Panc1 (cell line): Measurements from ENCODE around the gene GNPTG. TPM values are rescaled to one million over a fixed set of nuclear protein-coding genes. Genes with fewer than 3 reads are reported as not detected.

Experiments
- ATAC-seq: fragments of 200-7000 bp; cut with Tn5 transposase; 2 replicates; pipeline ENCODE4 v1.9.1; 2020; ENCODE audit warnings: mild to moderate bottlenecking, moderate library complexity
- BruUV-seq: library from RNA; stranded (reverse); fragments of 400-500 nt; replicated peaks from 2 replicates; lab custom pipeline; 2021; lab: Mats Ljungman, UMichigan
- CTCF ChIA-PET: fragments of 300-600 bp; sonication (Branson Sonifier 250); formaldehyde crosslinking; loops from one replicate; lab custom pipeline; 2022; ENCODE audit warnings: antibody characterized with exemption; lab: Charles Lee
- POLR2A ChIA-PET: fragments of 300-600 bp; sonication (Branson Sonifier 250); formaldehyde crosslinking; loops from one replicate; lab custom pipeline; 2022; ENCODE audit warnings: antibody characterized with exemption; lab: Charles Lee
- DNase-seq: peaks from one replicate; pipeline ENCODE4 v3.0.0-alpha.2; 2010; ENCODE audit warnings: low read depth, low spot score
- H3K27ac ChIP-seq: 2 replicates; pipeline ENCODE4 v1.5.1; 2011; ENCODE audit warnings: mild to moderate bottlenecking, low read length, inconsistent platforms
- H3K27me3 ChIP-seq: fragments of 200-500 bp; sonication (Bioruptor generic); 2 replicates; pipeline ENCODE4 v1.6.0; 2014; ENCODE audit warnings: low read length, inconsistent platforms; ENCODE audit not compliant: control insufficient read depth, insufficient read depth
- H3K36me3 ChIP-seq: fragments of 200-500 bp; sonication (Bioruptor generic); 2 replicates; pipeline ENCODE4 v1.5.1; 2014; ENCODE audit warnings: inconsistent platforms, mild to moderate bottlenecking, low read length, moderate library complexity; ENCODE audit not compliant: control insufficient read depth, insufficient read depth
- H3K4me1 ChIP-seq: 2 replicates; pipeline ENCODE4 v1.5.1; 2011; ENCODE audit warnings: inconsistent platforms, mild to moderate bottlenecking, low read length, moderate library complexity; ENCODE audit not compliant: control insufficient read depth, insufficient read depth
- H3K4me3 ChIP-seq, 2 experiments: 2 replicates each; pipeline ENCODE4 v1.5.1; 2011 to 2012; ENCODE audit warnings: low read depth in 2 of 2, low read length in 2 of 2, mild to moderate bottlenecking in 2 of 2, inconsistent platforms in 1 of 2, moderate library complexity in 1 of 2
- H3K9me3 ChIP-seq: fragments of 200-500 bp; sonication (Bioruptor generic); 2 replicates; pipeline ENCODE4 v1.5.1; 2014; ENCODE audit warnings: low read depth, mild to moderate bottlenecking, inconsistent platforms, low read length, moderate library complexity; ENCODE audit not compliant: control insufficient read depth, insufficient read depth
- POLR2AphosphoS5 ChIP-seq: IDR thresholded peaks from 2 replicates; pipeline ENCODE4 v1.6.1; 2012; ENCODE audit warnings: mild to moderate bottlenecking, low read depth, low read length, moderate library complexity
- SIN3A ChIP-seq: IDR thresholded peaks from 2 replicates; pipeline ENCODE4 v1.6.1; 2012; ENCODE audit warnings: low read depth, mild to moderate bottlenecking, low read length, moderate library complexity, borderline replicate concordance; ENCODE audit not compliant: insufficient read depth
- TCF7L2 ChIP-seq: IDR thresholded peaks from 2 replicates; pipeline ENCODE4 v1.6.1; 2011; ENCODE audit warnings: mild to moderate bottlenecking, low read depth, low read length, inconsistent platforms
- in situ Hi-C: cut with HindIII; loops from 2 replicates; pipeline ENCODE4 v1.10.0; 2016; ENCODE audit warnings: low sequenced_read_pairs, low pct_unique_long_range_greater_than_20kb
- intact Hi-C: fragments of 100-400 bp; cut with micrococcal nuclease; formaldehyde crosslinking; loops from one replicate; pipeline ENCODE4 v1.10.0; 2022; ENCODE audit not compliant: unreplicated experiment
- total RNA-seq: library from RNA; stranded (reverse); gene quantifications from one replicate; pipeline ENCODE4 v1.2.1, GENCODE V29; 2021; ENCODE audit not compliant: unreplicated experiment
- TF ChIP-seq, protein P1 (sequence below), 2 experiments: IDR thresholded peaks; 2 replicates each; pipeline ENCODE4 v1.6.1; 2011 to 2012; ENCODE audit warnings: low read depth in 2 of 2, control low read depth in 1 of 2, low read length in 1 of 2, mild to moderate bottlenecking in 1 of 2, moderate library complexity in 1 of 2; ENCODE audit not compliant: insufficient read depth in 1 of 2
- TF ChIP-seq, protein P2 (sequence below): fragments of 450-650 bp; IDR thresholded peaks from 2 replicates; pipeline ENCODE4 v1.5.1; 2017; ENCODE audit warnings: mild to moderate bottlenecking

GNPTG gene
- total RNA-seq, 1 experiment from 2014 or later = 62.5 TPM

DNA sequence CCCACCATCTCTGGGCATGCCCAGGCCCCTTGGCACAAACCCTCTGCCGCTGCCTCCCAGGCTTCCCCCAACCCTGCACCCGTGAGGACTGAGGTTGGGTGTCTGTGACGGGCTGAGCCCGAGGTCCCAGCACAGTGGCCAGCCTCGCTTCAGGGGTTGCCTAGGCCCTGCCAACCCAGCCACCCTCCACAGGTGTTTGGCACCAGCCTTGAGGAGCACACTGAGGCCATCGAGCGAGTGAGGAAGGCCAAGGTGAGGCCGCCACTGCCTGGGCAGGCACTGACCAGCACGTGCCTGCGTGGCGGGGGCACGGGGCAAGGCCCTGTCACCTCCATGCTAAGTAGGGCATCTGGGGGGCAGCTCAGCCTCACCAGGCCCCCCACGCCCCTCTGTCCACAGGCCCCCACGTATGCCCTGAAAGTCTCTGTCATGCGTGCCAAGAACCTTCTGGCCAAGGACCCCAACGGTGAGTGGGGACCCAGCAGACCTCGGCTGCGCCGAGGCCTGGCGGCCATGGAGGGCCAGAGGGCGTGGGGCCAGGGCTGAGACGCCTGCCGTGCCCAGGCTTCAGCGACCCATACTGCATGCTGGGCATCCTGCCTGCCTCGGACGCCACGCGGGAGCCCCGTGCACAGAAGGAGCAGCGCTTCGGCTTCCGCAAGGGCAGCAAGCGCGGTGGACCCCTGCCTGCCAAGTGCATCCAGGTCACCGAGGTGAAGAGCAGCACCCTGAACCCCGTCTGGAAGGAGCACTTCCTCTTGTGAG is 10.8 kb upstream of the GNPTG start:
- POLR2A ChIA-PET = no interaction called here
- DNase-seq (no peak), ATAC-seq (no peak)
- H3K36me3 ChIP-seq = no peaks in the 10 kb centered on the region
- no peaks in the 10 kb centered on the region for H3K27me3 ChIP-seq
- peaks cover 3% of the 10 kb centered on the region; the same call in 1 of the 2 replicates for H3K4me1 ChIP-seq
- no peak overlapping the region for H3K4me3 ChIP-seq
- TF ChIP-seq POLR2AphosphoS5 (no peak), SIN3A (no peak), TCF7L2 (no peak)
- TF ChIP-seq, protein P1, sequence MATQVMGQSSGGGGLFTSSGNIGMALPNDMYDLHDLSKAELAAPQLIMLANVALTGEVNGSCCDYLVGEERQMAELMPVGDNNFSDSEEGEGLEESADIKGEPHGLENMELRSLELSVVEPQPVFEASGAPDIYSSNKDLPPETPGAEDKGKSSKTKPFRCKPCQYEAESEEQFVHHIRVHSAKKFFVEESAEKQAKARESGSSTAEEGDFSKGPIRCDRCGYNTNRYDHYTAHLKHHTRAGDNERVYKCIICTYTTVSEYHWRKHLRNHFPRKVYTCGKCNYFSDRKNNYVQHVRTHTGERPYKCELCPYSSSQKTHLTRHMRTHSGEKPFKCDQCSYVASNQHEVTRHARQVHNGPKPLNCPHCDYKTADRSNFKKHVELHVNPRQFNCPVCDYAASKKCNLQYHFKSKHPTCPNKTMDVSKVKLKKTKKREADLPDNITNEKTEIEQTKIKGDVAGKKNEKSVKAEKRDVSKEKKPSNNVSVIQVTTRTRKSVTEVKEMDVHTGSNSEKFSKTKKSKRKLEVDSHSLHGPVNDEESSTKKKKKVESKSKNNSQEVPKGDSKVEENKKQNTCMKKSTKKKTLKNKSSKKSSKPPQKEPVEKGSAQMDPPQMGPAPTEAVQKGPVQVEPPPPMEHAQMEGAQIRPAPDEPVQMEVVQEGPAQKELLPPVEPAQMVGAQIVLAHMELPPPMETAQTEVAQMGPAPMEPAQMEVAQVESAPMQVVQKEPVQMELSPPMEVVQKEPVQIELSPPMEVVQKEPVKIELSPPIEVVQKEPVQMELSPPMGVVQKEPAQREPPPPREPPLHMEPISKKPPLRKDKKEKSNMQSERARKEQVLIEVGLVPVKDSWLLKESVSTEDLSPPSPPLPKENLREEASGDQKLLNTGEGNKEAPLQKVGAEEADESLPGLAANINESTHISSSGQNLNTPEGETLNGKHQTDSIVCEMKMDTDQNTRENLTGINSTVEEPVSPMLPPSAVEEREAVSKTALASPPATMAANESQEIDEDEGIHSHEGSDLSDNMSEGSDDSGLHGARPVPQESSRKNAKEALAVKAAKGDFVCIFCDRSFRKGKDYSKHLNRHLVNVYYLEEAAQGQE (IDR thresholded peaks at IDR 0.05; ENCODE audit: insufficient read depth in 1 of 2, low read depth in 2 of 2, low read length in 1 of 2) = no peak
- TF ChIP-seq, protein P2, sequence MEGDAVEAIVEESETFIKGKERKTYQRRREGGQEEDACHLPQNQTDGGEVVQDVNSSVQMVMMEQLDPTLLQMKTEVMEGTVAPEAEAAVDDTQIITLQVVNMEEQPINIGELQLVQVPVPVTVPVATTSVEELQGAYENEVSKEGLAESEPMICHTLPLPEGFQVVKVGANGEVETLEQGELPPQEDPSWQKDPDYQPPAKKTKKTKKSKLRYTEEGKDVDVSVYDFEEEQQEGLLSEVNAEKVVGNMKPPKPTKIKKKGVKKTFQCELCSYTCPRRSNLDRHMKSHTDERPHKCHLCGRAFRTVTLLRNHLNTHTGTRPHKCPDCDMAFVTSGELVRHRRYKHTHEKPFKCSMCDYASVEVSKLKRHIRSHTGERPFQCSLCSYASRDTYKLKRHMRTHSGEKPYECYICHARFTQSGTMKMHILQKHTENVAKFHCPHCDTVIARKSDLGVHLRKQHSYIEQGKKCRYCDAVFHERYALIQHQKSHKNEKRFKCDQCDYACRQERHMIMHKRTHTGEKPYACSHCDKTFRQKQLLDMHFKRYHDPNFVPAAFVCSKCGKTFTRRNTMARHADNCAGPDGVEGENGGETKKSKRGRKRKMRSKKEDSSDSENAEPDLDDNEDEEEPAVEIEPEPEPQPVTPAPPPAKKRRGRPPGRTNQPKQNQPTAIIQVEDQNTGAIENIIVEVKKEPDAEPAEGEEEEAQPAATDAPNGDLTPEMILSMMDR = no peak
- intact Hi-C loops = no loop called here
- H3K9me3 ChIP-seq = no peaks in the 10 kb centered on the region
- no TSS peak for BruUV-seq
- no peak overlapping the region for H3K27ac ChIP-seq
- CTCF ChIA-PET = no interaction called here
- in situ Hi-C loops = no loop called here

DNA sequence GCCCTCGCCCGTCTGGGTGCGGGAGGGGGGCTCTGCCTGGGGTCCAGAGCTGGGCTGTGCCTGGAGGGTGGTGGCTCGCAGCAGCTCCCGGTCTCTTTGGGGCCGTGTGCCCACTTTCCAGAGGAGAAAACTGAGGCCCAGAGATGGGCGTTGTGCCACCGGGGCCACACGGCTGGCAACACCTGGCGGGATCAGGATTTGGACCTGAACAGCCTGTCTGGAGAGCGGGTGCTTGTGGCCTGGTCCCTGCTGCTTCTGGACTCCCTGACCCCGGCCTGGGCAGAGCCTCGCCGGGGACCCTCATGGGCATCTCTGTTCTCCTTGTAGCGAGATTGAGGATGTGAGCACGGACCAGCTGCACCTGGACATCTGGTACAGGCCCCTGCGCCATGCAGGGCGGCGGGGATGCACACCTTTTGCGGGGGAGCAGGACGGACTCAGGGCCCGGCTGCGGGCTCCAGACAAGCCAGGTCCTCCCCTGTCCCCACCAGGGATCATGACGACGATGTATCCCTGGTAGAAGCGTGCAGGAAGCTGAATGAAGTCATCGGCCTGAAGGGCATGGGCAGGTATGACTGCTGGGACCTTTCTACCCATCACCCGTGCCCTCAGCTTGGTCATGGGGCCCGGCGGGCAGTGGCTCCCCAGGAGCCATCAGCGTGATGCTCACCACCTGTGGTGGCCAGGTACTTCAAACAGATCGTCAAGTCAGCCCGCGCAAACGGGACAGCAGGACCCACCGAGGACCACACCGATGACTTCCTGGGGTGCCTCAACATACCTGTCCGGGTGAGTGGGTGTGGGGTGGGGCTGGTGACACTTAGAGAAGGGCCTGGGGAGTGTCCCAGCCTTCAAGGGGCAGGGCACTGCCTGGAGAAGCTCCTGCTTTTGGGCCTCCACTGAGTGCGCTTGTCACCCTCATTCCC is 10.0 kb upstream of the GNPTG start:
- Histone ChIP-seq H3K27ac (no peak overlapping the region), H3K27me3 (no peaks in the 10 kb centered on the region), H3K4me3 (no peak overlapping the region), H3K9me3 (no peaks in the 10 kb centered on the region), H3K4me1 (peaks cover 3% of the 10 kb centered on the region; the same call in 1 of the 2 replicates), H3K36me3 (no peaks in the 10 kb centered on the region)
- ChIA-PET CTCF (interaction anchor here (1.9 kb wide), 1 partner anchor 11 kb away, joined by 7 read pairs; no protein-coding TSS in a partner anchor), POLR2A (no interaction called here)
- DNase-seq (no peak), ATAC-seq (no peak)
- no peak for TF ChIP-seq TCF7L2
- TF ChIP-seq, protein P2 = no peak
- no peak for TF ChIP-seq SIN3A
- no peak for TF ChIP-seq POLR2AphosphoS5
- TF ChIP-seq, protein P1 (IDR thresholded peaks at IDR 0.05; ENCODE audit: insufficient read depth in 1 of 2, low read depth in 2 of 2, low read length in 1 of 2) = no peak
- BruUV-seq = no TSS peak
- in situ Hi-C loops = no loop called here
- intact Hi-C loops = no loop called here
